IMR-90 (cell line): Measurements from ENCODE around the gene PBRM1. TPM values are rescaled to one million over a fixed set of nuclear protein-coding genes. Genes with fewer than 3 reads are reported as not detected.

Experiments used
- ATAC-seq: fragments of 200-7000 bp; cut with Tn5 transposase; 2 replicates; pipeline ENCODE4 v1.9.1; 2020; ENCODE audit warnings: low read depth, mild to moderate bottlenecking, moderate library complexity
- BruUV-seq: library from RNA; stranded (reverse); fragments of 400-500 nt; replicated peaks from 2 replicates; lab custom pipeline; 2021; lab: Mats Ljungman, UMichigan
- CTCF ChIA-PET: fragments of 300-600 bp; formaldehyde crosslinking; extraction: SDS; loops from one replicate; lab custom pipeline; 2021; ENCODE audit warnings: antibody characterized with exemption; lab: Yijun Ruan, JAX
- POLR2A ChIA-PET: fragments of 300-600 bp; sonication (Branson Sonifier 250); formaldehyde crosslinking; loops from one replicate; lab custom pipeline; 2022; ENCODE audit warnings: antibody characterized with exemption; ENCODE audit not compliant: unreplicated experiment; lab: Charles Lee
- DNase-seq: peaks from one replicate; pipeline ENCODE4 v3.0.0; 2013
- H2AFZ ChIP-seq: replicated peaks from 2 replicates; pipeline ENCODE3; 2013; ENCODE audit warnings: low read length, mild to moderate bottlenecking; ENCODE audit not compliant: poor library complexity
- H2AK5ac ChIP-seq: 2 replicates; pipeline ENCODE4 v1.6.1; 2013; ENCODE audit warnings: low read depth, low read length, inconsistent platforms
- H2AK9ac ChIP-seq: replicated peaks from 2 replicates; pipeline ENCODE3; 2013; ENCODE audit warnings: mild to moderate bottlenecking, low read depth, low read length, moderate library complexity; ENCODE audit not compliant: poor library complexity
- H2BK120ac ChIP-seq: 2 replicates; pipeline ENCODE4 v1.6.1; 2013; ENCODE audit warnings: low read depth, low read length, inconsistent platforms
- H2BK15ac ChIP-seq: 3 replicates; pipeline ENCODE4 v1.6.1; 2013; ENCODE audit warnings: low read depth, low read length, inconsistent platforms
- H2BK20ac ChIP-seq: 2 replicates; pipeline ENCODE4 v1.6.1; 2013; ENCODE audit warnings: low read depth, mild to moderate bottlenecking, inconsistent platforms, low read length, moderate library complexity
- H2BK5ac ChIP-seq: 2 replicates; pipeline ENCODE4 v1.6.1; 2013; ENCODE audit warnings: mild to moderate bottlenecking, low read depth, low read length, inconsistent platforms; ENCODE audit not compliant: poor library complexity, severe bottlenecking
- H3K14ac ChIP-seq: replicated peaks from 2 replicates; pipeline ENCODE4 v1.6.1; 2013; ENCODE audit warnings: low read depth, low read length, inconsistent platforms
- H3K18ac ChIP-seq: 2 replicates; pipeline ENCODE4 v1.6.1; 2013; ENCODE audit warnings: low read depth, low read length, control low read depth
- H3K23ac ChIP-seq: 2 replicates; pipeline ENCODE4 v1.6.1; 2013; ENCODE audit warnings: low read depth, low read length, inconsistent platforms
- H3K27ac ChIP-seq: 2 replicates; pipeline ENCODE4 v1.5.1; 2013; ENCODE audit warnings: mild to moderate bottlenecking, control low read depth, low read length; ENCODE audit not compliant: insufficient read depth
- H3K27me3 ChIP-seq: 2 replicates; pipeline ENCODE4 v1.6.1; 2013; ENCODE audit warnings: low read length; ENCODE audit not compliant: control insufficient read depth, insufficient read depth
- H3K36me3 ChIP-seq: 2 replicates; pipeline ENCODE4 v1.6.1; 2013; ENCODE audit warnings: low read length, mixed read lengths; ENCODE audit not compliant: control insufficient read depth, insufficient read depth
- H3K4ac ChIP-seq: 2 replicates; pipeline ENCODE4 v1.6.1; 2013; ENCODE audit warnings: low read depth, low read length, inconsistent platforms
- H3K4me1 ChIP-seq: 2 replicates; pipeline ENCODE4 v1.6.1; 2013; ENCODE audit warnings: low read length, mixed read lengths; ENCODE audit not compliant: control insufficient read depth, insufficient read depth
- H3K4me2 ChIP-seq: 2 replicates; pipeline ENCODE4 v1.6.1; 2013; ENCODE audit warnings: low read depth, mild to moderate bottlenecking, control low read depth, low read length, moderate library complexity
- H3K4me3 ChIP-seq: 2 replicates; pipeline ENCODE4 v1.5.1; 2013; ENCODE audit warnings: low read depth, mild to moderate bottlenecking, control low read depth, low read length, moderate library complexity; ENCODE audit not compliant: insufficient read depth
- H3K56ac ChIP-seq: 2 replicates; pipeline ENCODE4 v1.6.1; 2013; ENCODE audit warnings: low read length, inconsistent platforms; ENCODE audit not compliant: insufficient read depth; ENCODE audit errors: extremely low read depth
- H3K79me1 ChIP-seq, 2 experiments: 2 replicates each; pipeline ENCODE4 v1.6.1; 2013; ENCODE audit warnings: low read length in 2 of 2, inconsistent platforms in 1 of 2, low read depth in 1 of 2
- H3K9ac ChIP-seq: 2 replicates; pipeline ENCODE4 v1.6.1; 2013; ENCODE audit warnings: low read depth, low read length, control low read depth
- H3K9me1 ChIP-seq: 2 replicates; pipeline ENCODE4 v1.6.1; 2013; ENCODE audit warnings: low read length, inconsistent platforms; ENCODE audit not compliant: insufficient read depth
- H3K9me3 ChIP-seq: 2 replicates; pipeline ENCODE4 v1.6.1; 2013; ENCODE audit warnings: low read length; ENCODE audit not compliant: control insufficient read depth, insufficient read depth
- H4K20me1 ChIP-seq: 2 replicates; pipeline ENCODE4 v1.6.1; 2013; ENCODE audit warnings: low read length, inconsistent platforms; ENCODE audit not compliant: insufficient read depth
- H4K5ac ChIP-seq: 2 replicates; pipeline ENCODE4 v1.6.1; 2013; ENCODE audit warnings: mild to moderate bottlenecking, low read depth, low read length, control low read depth
- H4K8ac ChIP-seq, 2 experiments: 2 replicates each; pipeline ENCODE4 v1.6.1; 2013; ENCODE audit warnings: low read depth in 2 of 2, low read length in 2 of 2, control low read depth in 1 of 2, inconsistent platforms in 1 of 2
- H4K91ac ChIP-seq: 2 replicates; pipeline ENCODE4 v1.6.1; 2013; ENCODE audit warnings: low read depth, low read length, inconsistent platforms; ENCODE audit not compliant: insufficient read depth
- MAFK ChIP-seq: IDR thresholded peaks from 2 replicates; pipeline ENCODE4 v1.6.1; 2012; ENCODE audit warnings: low read depth, low read length, improper control_type of control experiment
- RCOR1 ChIP-seq: IDR thresholded peaks from 2 replicates; pipeline ENCODE4 v1.6.1; 2012; ENCODE audit warnings: mild to moderate bottlenecking, low read length, improper control_type of control experiment; ENCODE audit not compliant: insufficient replicate concordance
- SMC3 ChIP-seq: fragments of 150-350 bp; IDR thresholded peaks from 2 replicates; pipeline ENCODE4 v1.6.1; 2016; ENCODE audit warnings: low read depth, mild to moderate bottlenecking, antibody characterized with exemption, low read length, moderate library complexity
- WGBS, 2 experiments: methylation state at CpG; one replicate each; pipeline versions ENCODE4 v1.1.5 to v1.1.7; 2013; ENCODE audit warnings: missing lambda C conversion rate in 2 of 2; ENCODE audit not compliant: insufficient read length in 1 of 2; ENCODE audit errors: extremely low coverage in 2 of 2; 5-methylcytosine and 5-hydroxymethylcytosine counted together
- dilution Hi-C: fragments of 300-500 bp; cut with HindIII; formaldehyde crosslinking; loops from one replicate; pipeline ENCODE4 v1.14.3; 2018; ENCODE audit warnings: low sequenced_read_pairs; ENCODE audit not compliant: unreplicated experiment
- in situ Hi-C: fragments of 300-500 bp; cut with MboI; formaldehyde crosslinking; loops from 3 replicates; pipeline ENCODE4 v1.14.3; 2019; ENCODE audit warnings: low sequenced_read_pairs, inconsistent platforms, mixed read lengths
- intact Hi-C: fragments of 100-400 bp; cut with micrococcal nuclease; formaldehyde crosslinking; loops from 2 replicates; pipeline ENCODE4 v1.10.0; 2022
- polyA plus RNA-seq, 3 experiments: library from polyadenylated mRNA; depleted of rRNA; stranded (reverse); fragments of >200 nt; gene quantifications; 2 replicates each; pipeline ENCODE4 v1.2.3, GENCODE V29; 2012; ENCODE audit warnings: low replicate concordance in 1 of 3
- total RNA-seq: library from RNA; depleted of rRNA; stranded (reverse); fragments of >200 nt; gene quantifications from 2 replicates; pipeline ENCODE4 v1.2.3, GENCODE V29; 2012

Gene PBRM1
- total and polyA plus RNA-seq, 2 of the 4 experiments (the other 2 are of a cell fraction) = 16.5 to 72.6 TPM

DNA sequence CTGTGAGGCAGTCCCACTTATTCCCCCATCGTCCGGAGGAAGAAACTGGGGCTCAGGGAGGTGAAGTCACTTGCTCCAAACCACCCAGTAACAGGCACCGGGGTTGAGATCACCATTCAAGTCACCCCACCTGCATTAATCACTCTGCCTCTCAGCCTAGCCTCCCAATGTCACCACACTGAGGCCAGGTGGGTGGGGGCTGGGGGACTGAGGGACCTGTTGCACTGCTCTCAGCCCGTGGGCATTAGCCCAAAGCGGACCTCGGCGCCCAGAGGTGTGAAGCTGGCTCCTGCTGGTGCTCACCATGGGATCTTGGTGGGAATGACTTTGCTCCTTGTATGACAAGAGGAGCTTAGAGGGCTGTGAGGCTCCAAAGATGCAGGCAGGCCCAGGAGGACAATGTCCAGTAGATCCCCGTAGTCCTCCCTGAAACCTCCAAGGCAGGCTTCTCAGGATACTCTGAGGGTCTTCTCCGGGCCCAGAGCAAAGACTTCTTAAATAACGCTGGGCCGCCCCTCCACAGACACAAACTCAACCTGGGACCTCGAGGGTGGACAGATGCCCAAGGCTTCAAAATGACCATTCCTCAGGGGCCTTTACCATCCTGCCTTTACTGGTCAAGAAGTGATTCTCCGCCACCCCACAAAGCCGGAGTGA lies 153.7 kb downstream of the PBRM1 start:
- WGBS, 2 experiments = 73% methylated on average over 6 of the region's 14 CpGs; no CpG with 5 or more reads in 1 of the 2 experiments
- H3K27me3 ChIP-seq = no peaks in the 10 kb centered on the region
- no peak overlapping the region for H2BK120ac ChIP-seq
- H3K79me1 ChIP-seq = peaks cover 20 to 85% of the 10 kb centered on the region in 2 experiments
- no peak for TF ChIP-seq MAFK
- TF ChIP-seq RCOR1 = no peak
- TF ChIP-seq SMC3 = no peak
- ChIA-PET POLR2A (no interaction called here), CTCF (no interaction called here)
- peaks cover 20% of the 10 kb centered on the region for H3K9me1 ChIP-seq
- no peak overlapping the region for H3K18ac ChIP-seq
- H3K27ac ChIP-seq = peak overlapping the region; percentile 72
- no TSS peak for BruUV-seq
- H3K4me2 ChIP-seq = peak overlapping the region; percentile 95
- dilution Hi-C loops (no loop called here), intact Hi-C loops (no loop called here), in situ Hi-C loops (no loop called here)
- H4K8ac ChIP-seq = peak overlapping the region in 1 of 2 experiments; percentile 23; a peak in 1 of 4 replicates
- H2BK5ac ChIP-seq = peak overlapping the region; percentile 53
- H3K56ac ChIP-seq = 0 out of 2 replicates have a peak overlapping the region, but pooled peaks have one; percentile 4
- H2AFZ ChIP-seq = peak overlapping the region; percentile 84
- peaks cover 49% of the 10 kb centered on the region for H4K20me1 ChIP-seq
- H3K9me3 ChIP-seq = no peaks in the 10 kb centered on the region
- peak overlapping the region; percentile 69 for H3K4ac ChIP-seq
- no peak for DNase-seq
- peak overlapping the region; percentile 68 for H2AK9ac ChIP-seq
- no peak overlapping the region for H2BK20ac ChIP-seq
- peaks cover 29% of the 10 kb centered on the region for H3K4me1 ChIP-seq
- peak overlapping the region; percentile 72 for H3K4me3 ChIP-seq
- ATAC-seq = no peak
- peak overlapping the region; percentile 50; the same call in 1 of the 2 replicates for H4K91ac ChIP-seq
- no peak overlapping the region for H2BK15ac ChIP-seq
- peaks cover 22% of the 10 kb centered on the region for H3K36me3 ChIP-seq
- peak overlapping the region; percentile 75 for H3K9ac ChIP-seq
- H4K5ac ChIP-seq = peak overlapping the region; percentile 11; the same call in 1 of the 2 replicates
- peak overlapping the region; percentile 90 for H3K14ac ChIP-seq
- peak overlapping the region; percentile 70; the same call in 1 of the 2 replicates for H2AK5ac ChIP-seq
- H3K23ac ChIP-seq = peak overlapping the region; percentile 46; the same call in 1 of the 2 replicates
